C4-2B (cell line): Measurements from ENCODE around the gene NCOA4.
"Not testable (repeated sequence)": the region's sequence is repeated elsewhere in the genome, so short reads cannot be mapped to it uniquely, and the experiment has no call there.

Source experiments
- CTCF ChIP-seq: fragments of 450-650 bp; conservative IDR thresholded peaks from 2 replicates; pipeline ENCODE4 v1.5.1; 2017; ENCODE audit warnings: mild to moderate bottlenecking
- ZFX ChIP-seq: fragments of 450-650 bp; IDR thresholded peaks from 2 replicates; pipeline ENCODE4 v1.6.1; 2017

GRCh38 chr10:45971742-45972105, 58.7 kb downstream of the NCOA4 start:
- TF ChIP-seq CTCF: 0 out of 2 replicates have a peak, but pooled peaks have one; percentile 2
- not testable (repeated sequence) for TF ChIP-seq ZFX
